PFSK-1 (cell line): Measurements from ENCODE around the gene PROX2.

Source experiments
- FOXP2 ChIP-seq: optimal IDR thresholded peaks from 2 replicates; pipeline ENCODE3; 2011; ENCODE audit warnings: borderline replicate concordance, control low read depth, inconsistent platforms; ENCODE audit not compliant: insufficient read depth; ENCODE audit errors: extremely low read length, extremely low read depth
- REST ChIP-seq, 2 experiments: IDR thresholded peaks; 2 replicates each; pipeline versions ENCODE4 v1.6.1 to v1.8.0; 2011 to 2012; ENCODE audit warnings: low read depth in 2 of 2, low read length in 2 of 2, control low read depth in 1 of 2, inconsistent platforms in 1 of 2, mild to moderate bottlenecking in 1 of 2, moderate library complexity in 1 of 2; ENCODE audit not compliant: insufficient read depth in 1 of 2
- TAF1 ChIP-seq: IDR thresholded peaks from 2 replicates; pipeline ENCODE4 v1.6.1; 2012; ENCODE audit warnings: low read length, control low read depth, borderline replicate concordance; ENCODE audit not compliant: insufficient read depth

GRCh38 chr14:74906925-74907521 lies 31.1 kb upstream of the PROX2 start:
- TF ChIP-seq FOXP2 (no peak), TAF1 (no peak), REST (IDR thresholded peaks at IDR 0.05; ENCODE audit: insufficient read depth in 1 of 2, low read depth in 2 of 2, low read length in 2 of 2) (no peak)
